HTERT RPE-1 (cell line): ENCODE measurements around the gene NKD2.
"Not testable (repeated sequence)": the region's sequence is repeated elsewhere in the genome, so short reads cannot be mapped to it uniquely, and the experiment has no call there.

ENCODE experiments used
- in situ Hi-C: fragments of 300-500 bp; cut with MboI; formaldehyde crosslinking; loops from 4 replicates; pipeline ENCODE4 v1.14.3; 2020; ENCODE audit warnings: low sequenced_read_pairs

The NKD2 gene

GRCh38 chr5:1067141-1068121, 58.8 kb downstream of the NKD2 start:
- in situ Hi-C loops = no loop called here

GRCh38 chr5:1068204-1068894, 59.7 kb downstream of the NKD2 start:
- in situ Hi-C loops = no loop called here

DNA sequence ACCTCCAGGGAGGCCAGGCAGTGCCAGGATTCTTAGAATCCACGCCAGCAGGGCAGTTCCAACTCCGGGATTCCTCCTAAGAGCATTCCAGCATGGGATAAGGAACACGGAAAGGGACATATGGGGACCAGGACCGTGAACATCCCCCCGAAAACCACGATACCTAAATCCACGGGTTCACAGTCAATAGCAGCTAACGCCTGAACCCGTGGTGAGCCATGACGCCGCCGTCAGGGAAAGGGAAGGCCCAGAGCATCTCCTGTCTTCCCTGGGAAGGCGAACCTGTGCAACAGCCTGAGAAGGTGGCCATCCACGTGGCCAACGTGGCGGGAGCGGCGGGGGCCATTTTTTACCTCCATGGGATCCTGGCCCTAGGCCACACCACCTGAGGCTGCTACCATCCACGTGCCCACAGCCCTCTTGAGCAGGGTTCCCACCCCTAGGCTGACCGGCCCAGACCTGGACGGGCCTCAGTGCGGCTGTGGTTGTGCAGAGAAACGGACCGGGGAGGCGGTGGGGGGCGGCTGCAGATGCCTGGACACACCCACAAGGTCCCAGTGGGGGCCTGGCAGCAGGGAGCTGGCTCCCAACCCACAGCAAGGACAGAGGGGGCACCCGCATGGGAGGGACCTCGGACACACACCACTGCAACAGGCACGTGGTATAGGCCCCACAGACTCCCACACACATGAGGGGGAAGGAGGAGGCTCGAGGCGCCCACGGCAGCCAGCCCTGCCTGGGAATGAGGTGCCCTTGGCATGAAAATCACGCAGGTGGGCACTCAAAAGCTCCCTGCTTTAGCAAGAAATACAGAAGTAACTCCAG, 60.5 kb downstream of the NKD2 start:
- in situ Hi-C loops = no loop called here

GRCh38 chr5:1069720-1070088, 61.1 kb downstream of the NKD2 start:
- in situ Hi-C loops = no loop called here

DNA sequence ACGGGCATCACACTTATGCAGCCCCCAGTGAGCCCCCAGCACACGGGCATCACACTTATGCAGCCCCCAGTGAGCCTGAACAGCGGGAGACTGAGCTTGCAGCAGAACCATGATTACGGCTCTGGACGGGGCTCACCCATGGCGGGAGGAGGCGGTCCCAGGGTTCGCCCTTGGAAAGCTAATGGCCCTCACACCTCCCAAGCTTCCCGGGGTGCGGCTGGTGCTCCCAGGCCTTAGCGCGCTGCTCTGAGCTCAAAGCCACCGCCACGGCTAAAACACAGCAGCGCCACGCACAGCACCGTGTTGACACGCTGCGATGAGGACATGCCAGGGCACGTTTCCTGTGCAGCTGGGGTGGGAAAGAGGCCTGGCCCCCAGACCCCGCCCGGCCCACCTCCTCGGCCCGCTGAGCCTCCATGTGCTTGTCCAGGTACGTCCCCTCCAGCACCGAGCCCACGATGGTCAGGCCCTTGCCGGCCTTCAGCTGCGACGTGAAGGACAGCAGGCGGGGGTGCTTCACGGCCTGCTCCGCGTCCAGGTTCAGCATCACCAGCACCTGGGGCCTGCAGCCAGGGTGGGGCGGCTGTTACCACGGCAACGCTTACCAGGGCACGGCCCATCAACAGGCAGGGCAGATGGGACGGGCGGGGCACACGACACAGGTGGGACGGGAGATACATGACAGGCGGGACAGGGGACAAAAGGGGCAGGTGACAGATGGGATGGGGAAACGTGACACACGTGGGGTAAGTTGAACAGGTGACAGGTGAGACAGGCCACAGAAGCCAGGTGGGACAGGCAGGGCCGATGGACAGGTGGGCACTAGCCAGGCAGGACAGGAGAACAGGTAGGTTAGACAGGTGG, 64.9 kb downstream of the NKD2 start:
- in situ Hi-C loops = no loop called here

- in situ Hi-C loops = no loop called here
Measured at GRCh38 chr5:1074226-1074625, 65.6 kb downstream of the NKD2 start.

DNA sequence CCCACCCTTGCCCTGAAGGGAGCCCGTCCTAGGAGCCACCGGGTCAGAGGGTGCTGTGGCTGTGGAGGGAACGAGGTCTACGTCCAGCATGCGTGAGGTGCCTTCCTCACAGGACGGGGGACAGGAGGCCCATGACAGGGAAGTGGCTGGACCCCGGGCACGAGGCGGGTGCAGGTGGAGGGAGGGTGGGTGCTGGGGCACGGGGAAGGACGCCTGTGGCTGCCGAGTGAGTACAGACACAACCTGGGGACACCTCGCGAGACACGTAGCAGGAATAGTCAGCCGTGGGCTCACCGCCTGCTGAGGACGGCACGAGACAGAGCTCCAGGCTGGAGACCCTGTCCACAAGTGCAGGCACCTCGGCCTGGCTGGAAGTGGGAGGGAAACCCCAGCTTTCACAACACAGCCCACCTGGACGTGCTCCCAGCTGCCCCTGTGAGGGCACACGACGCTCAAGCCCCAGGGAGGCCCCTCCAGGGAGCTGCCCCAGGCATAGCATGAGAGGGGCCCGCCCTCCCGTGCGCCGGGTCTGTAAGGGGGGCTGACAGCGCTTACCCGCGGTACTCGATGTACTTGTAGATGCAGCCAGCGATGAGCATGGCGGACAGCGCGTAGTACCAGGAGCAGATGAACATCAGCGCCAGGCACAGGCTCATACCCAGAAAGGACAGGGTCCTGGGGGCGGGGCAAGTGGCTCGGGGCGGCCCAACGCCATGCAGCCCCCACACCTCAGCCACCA, 66.4 kb downstream of the NKD2 start:
- in situ Hi-C loops = no loop called here

DNA sequence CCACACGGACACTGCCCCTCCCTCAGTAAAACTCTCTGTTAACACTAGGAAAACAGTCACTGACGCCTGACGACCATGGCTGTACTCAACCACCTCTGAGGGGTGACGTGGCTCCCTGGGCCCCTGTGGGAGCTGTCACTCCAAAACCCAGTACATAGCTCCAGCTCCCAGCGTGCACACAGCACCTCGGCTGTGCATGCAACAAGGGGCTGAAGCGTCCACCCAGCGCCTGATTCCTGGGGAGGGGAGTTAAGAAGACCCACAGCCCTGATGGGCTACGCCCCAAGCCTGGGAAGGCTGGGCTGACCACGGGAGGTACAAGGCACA, 66.9 kb downstream of the NKD2 start:
- in situ Hi-C loops = no loop called here

- in situ Hi-C loops = no loop called here
Measured at GRCh38 chr5:1075931-1076330, 67.3 kb downstream of the NKD2 start.

DNA sequence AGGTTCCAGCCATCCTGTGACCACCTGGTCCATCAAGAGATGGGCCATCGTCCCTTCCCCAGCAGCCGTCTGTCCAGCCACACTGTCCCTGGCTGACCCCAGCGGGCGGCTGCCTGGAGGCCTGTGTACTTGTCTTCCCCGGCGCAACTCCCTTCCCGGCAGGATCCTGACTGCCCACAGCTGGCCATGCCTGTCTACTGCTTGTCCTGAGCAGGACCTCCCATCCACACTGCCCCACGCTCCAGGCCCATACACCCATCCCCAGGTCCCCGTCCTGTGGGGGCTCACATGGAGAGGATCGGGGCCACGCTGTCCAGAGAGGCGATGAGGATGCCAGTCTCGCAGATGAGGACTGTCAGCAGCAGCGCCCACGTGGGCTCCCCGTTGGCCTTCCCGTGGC, 67.8 kb downstream of the NKD2 start:
- in situ Hi-C loops = no loop called here

DNA sequence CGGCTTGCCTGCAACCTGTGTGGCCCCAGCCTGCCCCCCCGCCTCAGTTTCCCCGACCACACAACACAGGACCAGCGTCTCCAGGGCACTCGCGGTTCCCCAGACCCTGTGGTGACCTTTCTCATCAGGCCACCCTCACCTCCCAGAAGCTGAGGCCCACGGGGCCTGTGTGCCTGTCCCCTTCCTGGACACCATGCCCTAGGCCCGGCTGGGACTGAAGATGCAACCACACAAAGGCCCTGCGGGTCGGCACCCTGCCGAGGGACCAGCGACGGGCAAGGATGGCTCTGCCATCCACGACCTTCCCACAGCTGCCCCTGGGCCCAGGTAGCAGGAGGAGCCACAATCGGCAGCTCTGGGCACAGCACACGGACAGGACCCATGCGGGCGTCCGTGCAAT, 68.4 kb downstream of the NKD2 start:
- in situ Hi-C loops = no loop called here

- in situ Hi-C loops = no loop called here
Measured at GRCh38 chr5:1077491-1078020, 69.0 kb downstream of the NKD2 start.

- in situ Hi-C loops = no loop called here
Measured at GRCh38 chr5:1078206-1078605, 69.6 kb downstream of the NKD2 start.

DNA sequence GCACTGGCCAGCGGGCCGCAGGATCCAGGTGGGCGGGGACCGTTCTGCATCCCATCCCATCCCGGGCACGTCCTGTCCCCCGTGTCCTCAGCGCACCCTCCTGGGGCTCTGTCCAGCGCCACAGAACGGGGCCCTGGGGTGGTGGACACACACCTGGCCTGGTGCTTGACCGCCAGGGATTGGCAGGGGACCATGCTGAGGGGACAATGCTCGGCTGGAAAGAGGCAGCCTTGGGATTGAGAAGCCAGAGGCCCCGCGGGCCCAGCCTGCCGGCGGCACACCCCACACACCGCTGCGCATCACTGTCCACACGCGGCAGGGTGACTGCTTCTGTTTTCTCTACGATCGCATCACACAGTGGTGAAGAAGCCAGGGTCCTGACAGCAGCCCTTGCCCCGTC, 70.2 kb downstream of the NKD2 start:
- in situ Hi-C loops = no loop called here

DNA sequence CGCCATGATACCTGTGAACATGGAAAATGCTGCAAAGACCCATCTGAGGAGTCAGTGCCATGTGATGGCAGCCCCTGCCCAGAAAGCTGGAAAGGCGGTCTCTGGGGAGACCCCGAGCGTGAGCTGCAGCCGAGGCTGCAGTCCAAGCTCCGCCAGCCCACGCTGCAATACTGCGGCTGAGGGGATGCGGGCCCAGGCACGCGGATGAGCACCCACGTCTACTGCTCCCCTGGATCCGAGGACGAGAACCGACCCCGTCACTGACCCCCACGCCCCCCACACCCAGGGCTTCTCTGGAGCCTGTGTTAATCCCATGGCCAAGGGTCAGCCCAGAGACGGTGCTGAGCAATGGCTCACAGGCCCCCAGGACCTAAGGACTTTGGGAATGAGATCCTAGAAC, 70.9 kb downstream of the NKD2 start:
- in situ Hi-C loops = no loop called here

DNA sequence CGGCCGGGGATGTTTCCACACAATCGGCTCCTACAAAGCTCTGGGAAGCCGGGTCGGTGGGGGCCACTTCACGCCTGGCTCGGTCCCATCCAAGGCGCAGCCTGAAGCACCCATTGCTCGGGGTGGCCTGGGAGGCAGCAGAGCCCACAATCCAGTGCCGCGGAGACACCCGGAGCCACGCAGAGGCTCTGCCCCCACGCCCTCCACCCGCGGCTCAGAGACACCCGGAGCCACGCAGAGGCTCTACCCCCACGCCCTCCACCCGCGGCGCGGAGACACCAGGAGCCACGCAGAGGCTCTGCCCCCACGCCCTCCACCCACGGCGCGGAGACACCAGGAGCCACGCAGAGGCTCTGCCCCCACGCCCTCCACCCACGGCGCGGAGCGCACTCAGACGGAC, 71.4 kb downstream of the NKD2 start:
- in situ Hi-C loops = no loop called here

DNA sequence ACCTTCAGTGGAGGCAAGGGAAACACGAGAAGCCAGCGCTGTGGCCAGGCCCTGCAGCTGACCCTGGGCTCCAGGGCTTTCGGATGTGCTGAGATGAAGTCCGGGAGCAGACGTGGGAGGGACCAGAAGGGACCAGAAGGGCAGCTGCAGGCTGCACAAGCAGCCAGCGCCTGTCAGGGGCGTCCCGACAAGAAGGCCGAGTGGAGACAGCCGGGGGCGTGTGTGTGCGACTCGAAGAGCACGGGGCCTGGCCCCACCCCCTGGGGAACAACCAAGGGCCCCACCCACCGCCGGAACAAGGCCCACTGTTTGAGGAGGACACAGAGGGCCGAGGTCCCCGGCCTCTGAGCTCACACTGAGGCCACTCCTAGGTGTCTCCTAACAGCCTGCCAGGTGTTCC, 71.8 kb downstream of the NKD2 start:
- in situ Hi-C loops = no loop called here

GRCh38 chr5:1081519-1081918, 72.9 kb downstream of the NKD2 start:
- in situ Hi-C loops = no loop called here

DNA sequence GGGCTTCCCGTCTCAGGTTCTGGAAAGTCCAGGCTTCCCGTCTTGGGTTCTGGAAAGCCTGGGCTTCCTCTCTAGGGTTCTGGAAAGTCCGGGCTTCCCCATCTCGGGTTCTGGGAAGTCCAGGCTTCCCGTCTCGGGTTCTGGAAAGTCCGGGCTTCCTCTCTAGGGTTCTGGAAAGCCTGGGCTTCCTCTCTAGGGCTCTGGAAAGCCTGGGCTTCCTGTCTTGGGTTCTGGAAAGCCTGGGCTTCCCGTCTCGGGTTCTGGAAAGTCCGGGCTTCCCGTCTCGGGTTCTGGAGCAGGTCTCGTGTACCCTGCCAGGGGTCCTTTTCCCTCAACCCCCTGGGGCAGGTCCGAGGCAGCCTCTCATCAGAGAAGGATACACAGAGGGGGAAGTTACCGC, 74.4 kb downstream of the NKD2 start:
- in situ Hi-C loops = not testable (repeated sequence)
